HG03571 (cell line): Measurements from ENCODE around the gene CMIP.
"Not testable (repeated sequence)": the region's sequence is repeated elsewhere in the genome, so short reads cannot be mapped to it uniquely, and the experiment has no call there.

Source experiments
- ATAC-seq: cut with Tn5 transposase; IDR thresholded peaks from one replicate; pipeline ENCODE4 v1.9.1; 2021; ENCODE audit not compliant: unreplicated experiment

The CMIP gene

DNA sequence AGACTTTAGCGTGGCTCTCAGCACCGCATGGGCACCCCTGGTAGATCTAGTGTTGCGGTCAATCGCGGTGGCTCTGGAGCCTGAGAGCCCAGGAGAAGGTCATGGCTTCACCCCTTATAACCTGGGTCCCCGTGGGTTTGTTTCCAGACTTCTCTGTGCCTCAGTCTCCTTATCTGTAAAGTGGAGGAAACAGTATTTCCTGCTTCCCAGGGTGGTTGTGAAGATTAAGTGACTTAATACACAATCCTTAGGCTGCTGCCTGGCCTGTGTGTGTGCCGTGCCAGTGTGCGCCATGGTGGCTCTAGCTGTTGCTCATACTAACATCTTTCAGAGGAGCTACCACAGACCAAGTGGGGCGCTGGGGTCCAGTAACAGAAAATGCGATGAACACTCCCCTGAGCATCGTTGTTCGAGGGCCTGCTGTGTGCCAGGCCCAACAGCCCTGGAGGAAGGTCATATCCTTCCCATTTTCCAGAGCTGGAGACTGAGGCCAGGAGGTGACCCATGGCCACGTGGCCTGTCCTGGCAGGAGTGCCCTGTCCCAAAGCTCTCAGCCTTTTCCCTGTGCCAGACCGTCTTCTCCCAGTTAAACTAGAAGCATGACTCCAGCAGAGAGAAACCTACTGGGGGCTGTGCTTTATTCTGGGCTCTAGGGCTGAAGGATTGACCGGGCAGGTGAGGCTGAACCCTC is 70.1 kb downstream of the CMIP start:
- ATAC-seq: no peak

DNA sequence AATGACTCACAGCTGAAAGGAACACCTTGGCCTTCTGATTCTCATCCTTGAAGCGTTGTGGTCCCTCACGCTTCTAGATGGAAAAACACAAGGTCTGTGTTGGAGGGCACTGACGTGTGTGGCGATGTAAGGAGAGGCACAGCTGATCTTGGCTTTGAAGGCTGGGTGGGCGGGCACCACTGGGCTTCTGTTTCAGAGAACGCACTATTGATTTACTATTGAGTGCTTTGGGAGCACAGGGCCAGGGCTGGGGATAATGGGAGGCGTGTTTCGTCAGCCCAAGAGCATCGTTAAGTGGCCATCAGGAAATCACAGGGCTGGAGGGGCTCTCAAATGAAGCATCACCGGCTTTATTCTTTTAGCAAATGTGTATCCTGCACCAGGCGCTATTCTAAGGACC is 70.7 kb downstream of the CMIP start:
- ATAC-seq: no peak

DNA sequence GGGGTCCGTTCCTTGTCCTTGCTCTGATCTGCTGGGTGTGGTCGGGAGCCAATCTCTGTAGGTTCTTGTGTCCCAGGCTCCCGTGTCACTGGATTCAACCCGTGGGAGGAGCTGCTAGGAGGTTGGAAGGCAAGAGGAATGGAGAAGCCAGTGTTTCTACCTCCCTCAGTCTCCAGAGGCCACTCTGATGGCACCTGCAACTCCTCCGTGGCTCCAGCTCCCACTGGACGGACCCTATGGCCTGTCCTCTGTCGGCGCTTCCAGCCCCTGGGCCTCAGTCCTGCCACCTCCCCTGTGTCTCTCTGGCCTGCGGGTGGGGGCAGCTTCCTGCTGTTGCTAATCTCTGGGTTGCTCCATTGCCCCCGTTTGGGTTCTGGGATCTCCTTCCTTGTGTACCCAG is 71.1 kb downstream of the CMIP start:
- ATAC-seq: no peak

DNA sequence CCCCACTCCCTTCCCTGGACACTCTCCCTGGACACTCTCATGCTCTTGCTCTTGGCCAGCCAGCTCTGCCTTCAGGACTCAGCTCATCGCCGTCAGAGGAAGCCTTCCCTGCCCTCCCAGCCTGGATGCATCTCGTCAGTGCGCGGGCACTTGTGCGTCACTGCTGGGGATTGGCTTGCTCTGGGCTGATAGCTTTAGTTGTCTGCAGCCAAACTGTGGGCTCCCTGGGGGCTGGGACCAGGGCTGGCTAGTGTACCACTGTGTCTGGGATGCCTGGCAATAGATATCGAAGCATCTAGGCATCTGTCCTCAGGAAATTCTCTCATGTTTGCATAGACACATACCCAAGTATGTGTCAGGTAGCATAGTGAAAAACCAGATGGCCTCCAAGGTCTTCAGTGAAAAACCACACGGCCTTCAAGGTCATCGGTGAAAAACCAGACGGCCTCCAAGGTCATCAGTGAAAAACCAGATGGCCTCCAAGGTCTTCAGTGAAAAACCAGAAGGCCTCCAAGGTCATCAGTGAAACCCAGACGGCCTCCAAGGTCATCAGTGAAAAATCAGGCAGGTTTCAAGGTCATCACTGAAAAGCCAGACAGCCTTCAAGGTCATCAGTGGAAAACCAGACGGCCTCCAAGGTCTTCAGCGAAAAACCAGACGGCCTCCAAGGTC is 72.0 kb downstream of the CMIP start:
- ATAC-seq: no peak

DNA sequence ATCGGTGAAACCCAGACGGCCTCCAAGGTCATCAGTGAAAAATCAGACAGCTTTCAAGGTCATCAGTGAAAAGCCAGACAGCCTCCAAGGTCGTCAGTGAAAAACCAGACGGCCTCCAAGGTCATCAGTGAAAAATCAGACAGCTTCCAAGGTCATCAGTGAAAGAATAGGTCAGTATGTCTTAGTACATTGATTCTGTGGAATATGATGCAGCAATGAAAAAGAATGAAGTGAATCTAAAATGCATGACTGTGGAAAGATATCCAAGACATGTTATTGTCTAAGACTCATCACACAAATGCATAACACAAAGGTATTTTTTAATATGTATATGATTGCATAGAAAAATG is 72.5 kb downstream of the CMIP start:
- ATAC-seq: no peak

DNA sequence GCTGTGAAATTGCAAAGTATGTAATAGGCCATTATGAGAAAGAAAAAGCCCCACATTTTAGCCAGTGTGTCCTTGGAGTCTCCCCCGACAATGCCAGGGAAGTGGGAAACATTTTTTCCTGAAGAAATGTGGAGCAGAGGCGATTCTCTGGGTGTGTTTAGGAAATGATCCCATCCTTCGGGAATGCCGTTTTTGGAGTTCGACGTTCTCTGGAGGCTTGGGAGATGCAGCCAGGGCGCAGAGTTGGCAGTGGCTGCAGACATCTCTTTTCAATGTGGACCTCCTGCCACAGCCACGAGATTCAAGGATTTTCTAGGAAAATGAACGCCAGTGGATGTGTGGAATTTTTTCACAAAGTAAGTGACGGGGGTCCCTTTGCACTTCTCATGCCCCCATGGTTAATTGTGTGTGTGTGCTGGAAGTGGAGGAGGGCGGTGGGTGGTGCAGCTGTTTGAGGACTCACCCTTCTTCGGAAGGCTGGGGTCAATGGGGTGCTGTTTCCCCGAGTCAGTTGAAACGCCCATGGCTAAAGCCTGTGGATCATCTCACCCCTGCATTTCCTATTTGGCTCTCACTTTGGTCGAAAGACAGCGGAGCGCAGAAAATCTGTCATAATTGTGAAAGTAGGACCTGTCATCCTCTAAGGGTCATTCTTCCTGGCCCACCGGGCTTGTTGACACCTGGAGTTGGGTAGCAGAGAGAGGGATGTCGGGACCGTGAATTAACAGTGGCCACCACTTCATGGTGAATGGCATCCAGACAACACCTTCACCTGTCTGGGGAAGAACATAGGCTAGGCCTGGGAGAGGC is 73.2 kb downstream of the CMIP start:
- ATAC-seq: no peak

DNA sequence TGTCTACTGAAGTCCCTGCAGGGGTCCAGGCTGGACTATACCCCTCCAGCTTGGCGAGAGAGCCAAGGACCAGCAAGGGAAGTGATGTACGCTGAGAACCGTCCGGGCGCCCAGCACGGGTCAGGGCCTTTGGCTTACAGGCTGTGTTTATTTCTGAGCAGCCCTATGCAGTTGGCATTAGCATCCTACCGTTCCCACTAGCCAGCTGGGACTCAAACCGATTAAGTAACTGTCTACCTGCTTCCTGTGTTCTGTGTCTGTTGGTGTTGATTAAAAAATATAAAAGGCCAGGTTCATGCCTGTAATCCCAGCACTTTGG is 73.8 kb downstream of the CMIP start:
- ATAC-seq: no peak

DNA sequence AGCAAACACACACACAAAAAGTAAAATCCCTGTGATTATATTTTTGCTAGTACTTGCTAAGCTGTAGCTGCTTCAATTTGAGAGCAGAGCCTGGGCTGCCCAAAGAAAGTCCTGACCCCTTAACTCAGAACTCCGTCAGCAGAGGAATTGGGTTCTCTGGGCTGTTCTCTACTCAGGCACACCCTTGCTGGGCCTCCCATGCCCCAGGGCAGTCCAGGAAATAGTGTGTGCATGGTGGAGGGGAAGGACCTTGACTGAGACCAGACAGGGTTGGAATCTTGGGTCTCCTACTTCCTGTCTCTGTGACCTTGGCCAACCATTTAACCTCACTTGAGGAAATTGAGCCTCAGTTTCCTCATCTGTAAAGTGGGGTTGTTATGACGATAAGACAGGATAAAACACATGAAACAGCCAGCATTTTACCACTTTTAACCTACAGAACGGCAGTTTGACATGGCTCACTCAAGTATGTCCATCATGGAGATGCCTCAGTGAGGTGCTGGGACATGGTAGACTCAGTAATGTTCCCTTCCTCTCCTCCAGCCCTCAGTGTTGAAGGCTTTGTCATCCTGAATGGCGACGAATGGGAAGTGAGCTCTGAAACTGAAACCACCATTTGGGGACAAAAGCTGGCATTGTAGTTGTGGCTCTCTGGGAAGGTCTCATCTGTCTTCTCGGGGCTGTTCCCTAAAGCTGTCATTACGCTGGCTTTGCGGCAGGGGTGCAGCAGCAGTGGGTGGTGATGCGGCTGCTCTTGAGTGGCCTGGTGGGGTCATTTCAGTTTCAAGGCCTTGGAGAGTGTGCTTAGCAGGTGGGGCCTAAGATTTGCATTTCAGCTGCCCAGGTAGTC is 74.9 kb downstream of the CMIP start:
- no peak for ATAC-seq

DNA sequence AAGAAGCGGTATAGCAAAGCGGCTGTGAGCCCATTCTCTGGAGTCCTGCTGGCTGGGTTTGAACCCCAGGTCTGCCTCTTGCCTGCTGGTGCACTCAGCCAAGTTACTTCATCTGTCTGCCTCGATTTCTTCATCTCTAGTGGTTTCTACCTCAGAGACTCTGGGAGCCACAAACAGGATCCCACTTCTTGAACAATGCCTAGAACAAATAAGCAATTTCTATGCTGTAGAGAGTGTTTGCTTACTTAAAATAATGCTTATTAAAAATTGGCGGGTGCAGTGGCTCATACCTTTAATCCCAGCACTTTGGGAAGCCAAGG is 75.5 kb downstream of the CMIP start:
- ATAC-seq: no peak

DNA sequence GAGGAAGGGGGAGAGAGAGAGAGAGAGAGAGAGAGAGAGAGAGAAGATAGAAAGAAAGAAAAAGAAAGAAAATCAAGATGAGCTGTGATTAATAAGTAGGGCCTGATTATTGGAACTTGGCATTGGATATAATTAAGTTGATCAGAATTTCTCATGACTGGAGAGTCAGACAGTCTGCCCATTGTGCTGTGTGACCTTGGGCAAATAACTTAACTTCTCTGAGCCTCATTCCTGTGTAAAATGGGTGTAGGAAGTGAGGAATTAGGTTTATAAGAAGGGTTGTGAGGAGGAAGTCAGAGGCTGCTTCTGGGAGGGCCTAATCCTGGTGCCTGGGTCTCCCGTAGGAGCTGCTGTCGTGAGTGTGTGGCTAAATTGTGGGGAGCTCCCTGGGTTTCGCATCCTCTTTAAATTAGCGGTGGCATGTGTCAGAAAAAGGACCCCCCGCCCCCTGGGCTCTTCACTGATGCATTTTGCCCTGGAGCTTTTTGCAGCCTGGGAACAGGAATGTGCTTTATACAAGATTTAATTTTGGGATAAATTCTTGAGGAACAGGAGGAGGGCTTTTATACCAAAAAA is 76.0 kb downstream of the CMIP start:
- no peak for ATAC-seq

DNA sequence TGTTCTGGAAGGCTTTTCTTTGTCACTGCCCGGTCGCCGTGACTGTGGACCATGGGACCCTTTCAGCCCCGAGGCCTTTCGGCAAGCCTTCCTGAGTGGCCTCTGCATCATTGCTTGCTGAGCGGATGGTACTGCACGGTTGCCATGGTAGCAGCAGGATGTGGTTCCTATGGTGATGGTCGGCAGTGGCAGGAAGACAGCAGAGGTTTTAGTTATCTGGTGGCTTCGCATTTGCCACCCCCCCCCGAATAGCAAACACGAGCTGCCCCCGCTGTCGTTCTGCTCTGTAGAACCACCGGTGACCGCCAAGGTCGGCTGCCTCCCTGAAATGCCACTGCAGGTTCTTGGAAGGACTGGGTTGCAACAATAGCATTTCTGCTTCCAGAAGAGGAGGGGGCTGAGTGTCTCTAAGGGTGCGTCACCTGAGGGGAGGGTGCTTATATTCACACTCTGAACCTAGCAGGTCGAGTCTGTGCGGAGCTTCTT is 76.6 kb downstream of the CMIP start:
- peak; percentile 68 for ATAC-seq

DNA sequence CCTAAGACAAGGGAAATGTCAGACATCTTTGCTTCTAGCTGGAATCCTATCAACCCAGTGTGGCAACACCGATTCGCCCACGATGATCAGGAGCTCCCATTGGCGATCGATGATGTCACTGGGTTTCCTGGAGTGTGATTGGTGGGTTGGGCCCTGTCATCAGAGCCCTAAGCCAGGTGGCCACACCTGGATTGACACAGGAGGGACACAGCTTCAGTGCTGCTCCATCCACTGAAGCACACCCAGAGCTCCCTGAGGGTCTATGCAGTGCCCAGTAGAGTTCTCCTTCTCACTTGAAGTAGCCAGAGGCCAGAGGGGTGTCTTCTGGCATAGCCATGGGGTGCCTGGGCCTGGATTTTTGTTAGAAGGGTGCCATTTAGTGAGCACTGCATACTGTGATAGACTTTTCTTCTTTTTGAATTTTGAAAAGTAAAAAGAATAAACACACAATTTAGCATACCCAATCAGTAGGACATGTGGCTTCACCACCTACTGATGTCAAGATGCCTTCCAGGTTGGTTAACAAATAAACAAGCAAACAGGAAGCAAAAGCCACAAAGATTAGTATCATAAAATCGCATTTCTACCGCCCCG is 77.6 kb downstream of the CMIP start:
- no peak for ATAC-seq

DNA sequence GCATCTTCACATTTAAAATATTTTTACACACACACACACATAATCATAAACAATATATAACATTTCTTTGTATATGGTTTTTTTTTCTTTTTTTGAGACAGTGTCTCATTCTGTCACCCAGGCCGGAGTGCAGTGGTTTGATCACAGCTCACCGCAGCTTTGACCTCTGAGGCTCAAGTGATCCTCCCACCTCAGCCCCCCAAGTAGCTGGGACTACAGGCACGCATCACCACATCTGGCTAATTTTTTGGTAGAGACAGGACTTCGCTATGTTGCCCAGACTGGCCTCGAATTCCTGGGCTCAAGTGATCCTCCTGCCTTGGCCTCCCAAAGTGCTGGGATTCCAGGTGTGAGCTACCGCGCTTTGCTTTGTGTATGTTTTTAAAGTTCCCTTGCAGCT is 78.2 kb downstream of the CMIP start:
- ATAC-seq: not testable (repeated sequence)

DNA sequence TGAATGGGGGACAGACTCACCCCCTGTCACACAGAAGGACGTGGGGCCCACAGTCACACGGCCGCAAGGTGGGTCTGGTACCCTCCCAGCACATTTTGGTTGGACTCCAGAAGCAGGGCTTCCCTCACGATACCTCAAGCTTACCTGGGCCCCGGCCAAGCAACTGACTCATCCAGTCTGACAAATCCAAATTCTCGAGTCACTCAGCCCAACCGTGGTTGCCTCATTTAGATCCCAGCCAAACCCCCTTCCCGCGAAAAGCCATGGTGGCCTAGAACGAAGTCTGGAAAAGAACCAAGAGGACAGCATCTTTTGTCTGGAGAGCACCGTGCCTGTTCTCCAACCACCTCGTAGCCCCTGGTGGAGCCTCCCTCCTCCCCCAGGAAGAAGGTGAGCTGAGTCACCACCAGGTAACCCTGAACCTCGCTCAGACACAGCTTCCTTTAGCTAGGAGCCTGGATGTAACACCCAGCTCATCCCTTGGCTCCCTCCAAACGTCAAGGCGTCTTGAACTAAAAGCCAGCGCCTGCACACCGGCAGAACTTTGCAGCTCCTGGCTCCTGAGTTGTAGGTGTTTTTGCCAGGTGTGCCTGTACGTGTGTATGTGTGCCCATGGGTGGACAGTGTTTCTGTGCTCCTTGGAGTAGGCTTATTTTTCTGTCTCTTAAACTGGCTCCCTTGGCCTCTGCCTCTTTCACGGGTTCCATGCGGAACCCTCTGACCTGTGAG is 78.9 kb downstream of the CMIP start:
- no peak for ATAC-seq

DNA sequence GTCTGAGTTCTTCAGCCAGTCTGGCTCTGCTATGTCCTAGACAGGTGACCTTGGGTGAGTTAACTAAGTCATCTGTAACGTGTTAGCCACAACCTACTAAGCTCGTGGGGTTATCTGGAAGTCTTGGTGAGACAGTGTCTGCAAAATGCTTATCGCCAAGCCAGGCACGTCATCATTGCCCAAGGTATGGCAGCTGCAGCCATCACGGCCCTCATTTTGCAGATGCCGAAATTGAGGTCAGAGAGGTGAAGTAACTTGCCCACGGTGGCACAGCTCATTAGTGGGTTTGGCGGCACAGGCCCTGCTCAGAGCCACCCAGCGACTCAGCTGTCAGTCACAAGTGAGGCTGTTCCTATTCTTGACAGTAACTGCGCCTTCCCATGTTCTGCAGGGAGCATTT is 79.8 kb downstream of the CMIP start:
- no peak for ATAC-seq

DNA sequence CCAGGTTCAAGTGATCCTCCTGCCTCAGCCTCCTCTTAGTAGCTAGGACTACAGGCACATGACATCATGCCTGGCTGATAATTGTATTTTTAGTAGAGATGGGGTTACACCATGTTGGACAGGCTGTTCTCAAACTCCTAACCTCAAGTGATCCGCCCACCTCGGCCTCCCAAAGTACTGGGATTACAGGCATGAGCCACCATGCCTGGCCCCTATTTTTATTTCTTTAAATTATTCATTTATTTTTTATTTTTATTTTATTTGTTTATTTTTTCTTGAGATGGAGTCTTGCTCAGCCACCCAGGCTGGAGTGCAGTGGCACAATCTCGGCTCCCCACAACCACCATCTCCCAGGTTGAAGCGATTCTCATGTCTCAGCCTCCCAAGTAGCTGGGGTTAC is 80.3 kb downstream of the CMIP start:
- ATAC-seq: not testable (repeated sequence)

DNA sequence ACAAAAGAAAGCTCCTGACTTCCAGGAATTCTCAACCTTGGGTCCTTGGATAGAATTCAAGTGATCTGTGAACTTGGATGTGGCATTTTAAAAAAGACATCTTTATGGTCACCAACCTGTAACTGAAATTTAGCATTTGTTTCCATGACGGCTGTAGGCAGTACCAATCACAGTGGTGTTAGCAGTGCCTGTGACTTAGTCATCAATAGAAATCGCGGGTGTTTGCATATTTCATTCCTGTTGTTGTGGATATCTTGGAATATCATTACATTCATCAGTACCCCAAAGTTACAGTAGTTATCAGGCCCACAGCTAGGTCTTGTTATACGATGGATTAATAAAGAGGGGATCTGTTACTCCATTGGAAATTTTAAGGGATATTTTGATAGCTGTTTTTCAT is 81.6 kb downstream of the CMIP start:
- no peak for ATAC-seq

DNA sequence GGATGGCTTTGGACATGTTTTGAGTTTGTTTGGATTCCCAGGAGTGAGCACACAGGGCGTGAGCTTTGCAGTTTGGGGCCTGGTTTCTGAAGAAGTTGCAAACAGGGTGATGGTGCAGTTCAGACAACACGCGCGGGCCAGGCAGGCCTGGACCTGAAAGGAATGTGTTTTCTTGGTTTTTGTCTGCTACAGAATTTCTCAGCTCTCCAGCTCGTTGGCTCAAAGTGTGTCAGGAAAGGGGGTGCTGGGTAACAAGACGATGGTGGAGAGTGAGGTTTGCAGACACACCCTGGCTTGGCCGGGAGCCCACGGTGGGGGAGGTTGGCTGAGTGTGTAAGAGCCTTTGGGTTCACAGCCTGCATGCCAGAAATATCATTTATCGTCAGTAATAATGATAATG is 82.3 kb downstream of the CMIP start:
- no peak for ATAC-seq

DNA sequence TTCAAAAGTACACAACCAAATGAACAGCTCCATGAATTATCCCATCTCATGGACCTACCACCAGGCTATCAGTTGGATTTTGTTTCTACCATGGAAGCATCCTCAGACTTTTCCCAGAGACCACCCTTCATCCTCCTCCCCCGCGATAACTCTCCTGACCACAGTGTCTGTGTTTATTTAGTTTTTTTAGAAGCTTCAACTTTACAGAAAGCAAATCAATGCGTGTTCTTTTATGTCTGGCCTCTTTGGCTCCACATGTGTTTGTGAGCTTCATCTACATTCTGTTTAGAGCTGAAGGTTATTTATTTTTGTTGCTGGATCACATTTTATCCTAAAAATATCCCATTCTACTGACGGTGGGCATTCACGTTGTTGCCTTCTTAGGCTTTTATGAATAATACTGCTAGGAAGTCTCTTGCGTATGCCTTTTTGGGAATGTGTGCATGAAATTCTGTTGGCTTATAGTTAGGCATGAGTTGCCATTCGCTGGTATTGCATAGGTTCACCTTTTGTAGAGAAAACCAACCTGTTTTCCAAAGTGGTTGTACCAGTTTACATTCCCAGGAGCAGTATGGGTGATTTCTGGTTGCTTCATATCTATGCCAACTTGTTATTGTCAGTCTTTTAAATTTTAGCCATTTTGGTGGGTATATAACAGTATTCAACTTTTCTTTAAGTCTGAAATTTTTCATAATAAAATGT is 83.0 kb downstream of the CMIP start:
- no peak for ATAC-seq
